ENCODE data around the gene PLAC8L1. TPM values are rescaled to one million over a fixed set of nuclear protein-coding genes. Genes with fewer than 3 reads are reported as not detected.
A peak's percentile ranks its signal among the peaks of the same experiment; 100 is the strongest.

PLAC8L1 gene
- total RNA-seq, 1 donor from 2014 or later: 0.45 TPM

GRCh38 chr5:146084376-146084775, 21.0 kb downstream of the PLAC8L1 start:
- DNase-seq: no peak

GRCh38 chr5:146082798-146083197, 22.6 kb downstream of the PLAC8L1 start:
- ATAC-seq (no peak), DNase-seq (no peak)
- intact Hi-C loops (cut with micrococcal nuclease): no loop called here

More at GRCh38 chr5:146084376-146084775, 21.0 kb downstream of the PLAC8L1 start:
- no peak for ATAC-seq
- intact Hi-C loops (cut with micrococcal nuclease): no loop called here

GRCh38 chr5:146081556-146081955, 23.8 kb downstream of the PLAC8L1 start:
- intact Hi-C loops (cut with micrococcal nuclease): no loop called here
- no peak for DNase-seq
- no peak for ATAC-seq

GRCh38 chr5:146079695-146080373, 25.5 kb downstream of the PLAC8L1 start:
- DNase-seq (no peak), ATAC-seq (no peak)
- intact Hi-C loops (cut with micrococcal nuclease): no loop called here

GRCh38 chr5:146078566-146078965, 26.8 kb downstream of the PLAC8L1 start:
- DNase-seq: no peak
- ATAC-seq: no peak
- intact Hi-C loops (cut with micrococcal nuclease): no loop called here

GRCh38 chr5:146076455-146076854, 28.9 kb downstream of the PLAC8L1 start:
- DNase-seq (no peak), ATAC-seq (no peak)
- intact Hi-C loops (cut with micrococcal nuclease): no loop called here

- DNase-seq (no peak), ATAC-seq (no peak)
- intact Hi-C loops (cut with micrococcal nuclease): no loop called here
Measured at GRCh38 chr5:146076028-146076427, 29.3 kb downstream of the PLAC8L1 start.

- ATAC-seq (peak; percentile 49), DNase-seq (no peak)
- intact Hi-C loops (cut with micrococcal nuclease): no loop called here
Measured at GRCh38 chr5:146073239-146073900, 32.0 kb downstream of the PLAC8L1 start.

GRCh38 chr5:146072595-146072994, 32.8 kb downstream of the PLAC8L1 start:
- ATAC-seq: peak; percentile 66
- no peak for DNase-seq

GRCh38 chr5:146071171-146071570, 34.2 kb downstream of the PLAC8L1 start:
- intact Hi-C loops (cut with micrococcal nuclease): no loop called here
- no peak for DNase-seq

More at GRCh38 chr5:146072595-146072994, 32.8 kb downstream of the PLAC8L1 start:
- intact Hi-C loops (cut with micrococcal nuclease): no loop called here

GRCh38 chr5:146070746-146071145, 34.6 kb downstream of the PLAC8L1 start:
- intact Hi-C loops (cut with micrococcal nuclease): no loop called here
- DNase-seq (no peak), ATAC-seq (no peak)

More at GRCh38 chr5:146071171-146071570, 34.2 kb downstream of the PLAC8L1 start:
- ATAC-seq: peak; percentile 82

- ATAC-seq (no peak), DNase-seq (no peak)
- intact Hi-C loops (cut with micrococcal nuclease): no loop called here
Measured at GRCh38 chr5:146069780-146070099, 35.6 kb downstream of the PLAC8L1 start.

- DNase-seq: no peak
- no peak for ATAC-seq
- intact Hi-C loops (cut with micrococcal nuclease): no loop called here
Measured at GRCh38 chr5:146068977-146069779, 36.2 kb downstream of the PLAC8L1 start.

GRCh38 chr5:146068206-146068605, 37.2 kb downstream of the PLAC8L1 start:
- ATAC-seq (peak; percentile 42), DNase-seq (peak; percentile 48)
- intact Hi-C loops (cut with micrococcal nuclease): no loop called here

- no peak for ATAC-seq
- DNase-seq: no peak
Measured at GRCh38 chr5:146066968-146067367, 38.4 kb downstream of the PLAC8L1 start.

GRCh38 chr5:146060221-146060585, 45.2 kb downstream of the PLAC8L1 start:
- intact Hi-C loops (cut with micrococcal nuclease): no loop called here
- DNase-seq (no peak), ATAC-seq (peak; percentile 3)

More at GRCh38 chr5:146066968-146067367, 38.4 kb downstream of the PLAC8L1 start:
- intact Hi-C loops (cut with micrococcal nuclease): no loop called here

- intact Hi-C loops (cut with micrococcal nuclease): loop anchor here (10.0 kb wide), 1 partner anchor 375 kb away; no protein-coding TSS in a partner anchor
- ATAC-seq: peak; percentile 91
- DNase-seq: peak; percentile 82
Measured at GRCh38 chr5:146059460-146060220, 45.7 kb downstream of the PLAC8L1 start.

- DNase-seq: no peak
- intact Hi-C loops (cut with micrococcal nuclease): loop anchor here (10.0 kb wide), 1 partner anchor 371 kb away; no protein-coding TSS in a partner anchor
- no peak for ATAC-seq
Measured at GRCh38 chr5:146055432-146055831, 49.9 kb downstream of the PLAC8L1 start.

- intact Hi-C loops (cut with micrococcal nuclease): loop anchor here (10.0 kb wide), 1 partner anchor 368 kb away; no protein-coding TSS in a partner anchor
- no peak for DNase-seq
- no peak for ATAC-seq
Measured at GRCh38 chr5:146052780-146053179, 52.6 kb downstream of the PLAC8L1 start.
